SK-N-DZ (cell line): Measurements from ENCODE around the gene NRIP1.

Experiments
- DNase-seq: peaks from one replicate; pipeline ENCODE4 v3.0.0-alpha.2; 2015; ENCODE audit warnings: low spot score

NRIP1 gene

GRCh38 chr21:14923468-14923867, 141.3 kb downstream of the NRIP1 start:
- no peak for DNase-seq

- no peak for DNase-seq
Observed at GRCh38 chr21:14922980-14923379, 141.8 kb downstream of the NRIP1 start.

- peak; percentile 15 for DNase-seq
Observed at GRCh38 chr21:14918527-14918926, 146.3 kb downstream of the NRIP1 start.

GRCh38 chr21:14917762-14918161, 147.0 kb downstream of the NRIP1 start:
- no peak for DNase-seq

- no peak for DNase-seq
Observed at GRCh38 chr21:14916676-14917141, 148.1 kb downstream of the NRIP1 start.

- DNase-seq: no peak
Observed at GRCh38 chr21:14913638-14914037, 151.2 kb downstream of the NRIP1 start.

- DNase-seq: no peak
Observed at GRCh38 chr21:14911351-14911750, 153.4 kb downstream of the NRIP1 start.
